ENCODE results near the gene PDZRN4.
"Not testable (repeated sequence)": the region's sequence is repeated elsewhere in the genome, so short reads cannot be mapped to it uniquely, and the experiment has no call there.

PDZRN4 gene

DNA sequence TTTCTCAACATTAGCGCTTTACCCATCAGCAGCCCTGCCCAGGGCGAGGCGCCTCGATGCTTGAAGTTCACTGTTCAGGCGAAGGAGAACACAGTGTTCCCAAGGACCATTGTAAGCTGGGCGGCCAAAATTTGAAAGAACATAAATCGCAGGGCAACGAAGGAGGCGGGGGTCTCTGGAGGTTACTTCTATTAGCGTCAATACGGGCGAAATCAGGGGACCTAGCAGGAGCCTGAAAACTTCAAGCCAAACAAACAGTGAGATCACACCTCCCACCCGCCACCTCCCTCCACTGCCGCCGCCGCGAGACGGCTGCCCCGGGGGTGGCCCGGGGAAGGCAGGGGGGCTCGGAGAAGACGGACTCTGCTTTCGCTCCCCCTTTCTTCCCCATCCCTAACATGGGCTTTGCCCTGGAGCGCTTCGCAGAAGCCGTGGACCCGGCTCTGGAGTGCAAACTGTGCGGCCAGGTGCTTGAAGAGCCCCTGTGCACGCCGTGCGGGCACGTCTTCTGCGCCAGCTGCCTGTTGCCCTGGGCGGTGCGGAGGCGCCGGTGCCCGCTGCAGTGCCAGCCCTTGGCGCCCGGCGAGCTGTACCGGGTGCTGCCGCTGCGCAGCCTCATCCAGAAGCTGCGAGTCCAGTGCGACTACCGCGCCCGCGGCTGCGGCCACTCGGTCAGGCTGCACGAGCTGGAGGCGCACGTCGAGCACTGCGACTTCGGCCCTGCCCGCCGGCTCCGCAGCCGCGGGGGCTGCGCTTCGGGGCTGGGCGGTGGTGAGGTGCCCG is at the start of gene PDZRN4:
TSS of gene PDZRN4 (plus strand) at position 263 of the 783 bp plus-strand sequence.
- no peak for DNase-seq

DNA sequence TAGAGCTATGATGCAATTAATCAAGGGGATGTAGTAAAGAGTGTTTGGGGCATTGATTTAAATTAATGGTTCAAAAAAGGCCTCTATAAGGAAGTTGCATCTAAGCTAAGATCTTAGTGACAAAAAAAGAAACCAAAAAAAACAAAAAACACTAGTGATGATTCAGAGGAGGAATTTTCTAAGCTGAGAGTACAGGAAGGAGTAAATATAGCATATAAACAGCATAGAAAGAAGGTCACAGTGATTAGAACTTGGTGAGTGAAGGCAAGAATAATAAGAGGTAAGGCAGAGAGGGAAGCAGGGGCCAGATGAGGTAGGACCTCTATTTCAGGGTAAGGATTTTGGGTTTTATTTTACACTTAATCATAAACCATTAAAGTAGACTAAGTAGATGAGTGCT is 48.0 kb upstream of the PDZRN4 start:
- no peak for DNase-seq

DNA sequence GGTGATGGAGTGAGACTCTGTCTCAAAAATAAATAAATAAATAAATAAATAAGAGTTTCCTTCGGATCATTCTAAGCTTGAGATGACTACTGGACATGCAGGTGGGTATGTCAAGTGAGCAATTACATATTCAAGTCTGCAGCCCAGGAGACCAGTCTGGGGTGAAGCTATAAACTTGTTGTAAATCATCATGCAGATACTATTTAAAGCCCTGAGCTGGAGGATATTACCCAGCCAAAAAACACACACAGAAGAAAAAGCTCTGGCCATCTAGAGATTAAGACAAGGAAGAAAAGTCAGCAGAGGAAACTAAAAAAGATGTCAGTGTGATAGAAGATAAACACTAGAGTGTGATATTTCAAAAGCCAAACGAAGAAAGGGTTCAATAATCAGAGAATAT is 47.0 kb upstream of the PDZRN4 start:
- no peak for DNase-seq

DNA sequence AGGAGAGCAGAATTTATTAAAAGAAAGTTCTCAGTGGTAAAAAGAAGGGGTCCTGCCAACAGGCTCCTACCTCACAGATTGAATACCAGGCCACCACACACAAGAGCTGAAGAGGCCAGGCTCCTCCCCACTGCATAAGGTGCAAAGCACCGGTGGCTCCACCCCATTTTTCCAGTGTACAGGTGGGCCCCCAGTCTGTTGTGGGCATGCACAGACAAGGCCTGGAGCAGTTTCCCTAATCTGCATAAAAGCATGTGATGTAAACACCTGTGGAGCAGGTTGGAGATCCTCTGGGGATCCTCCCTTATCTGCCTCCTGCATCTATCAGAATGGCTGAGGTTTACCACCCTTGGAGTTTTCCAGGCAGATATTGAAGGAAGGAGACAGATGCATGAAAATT is 45.7 kb upstream of the PDZRN4 start:
- DNase-seq = no peak

DNA sequence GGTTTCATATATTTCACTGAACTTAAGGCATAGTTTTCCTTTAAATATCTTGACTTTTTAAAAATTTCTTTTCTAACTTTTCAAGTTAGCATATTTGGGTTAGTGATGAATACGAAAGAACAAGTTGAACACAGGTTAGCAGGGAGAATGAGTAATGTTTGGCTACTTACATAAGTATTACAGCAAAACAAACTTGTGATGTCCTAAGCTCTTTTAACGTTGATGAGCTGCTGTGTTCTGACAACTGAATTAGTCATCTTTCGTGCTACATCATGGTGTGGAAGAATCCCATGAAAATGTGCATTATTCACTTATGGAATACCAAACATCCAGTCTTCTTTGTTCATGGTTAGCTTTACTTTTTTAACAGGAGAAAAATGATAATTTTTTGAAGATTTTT is 36.3 kb upstream of the PDZRN4 start:
- DNase-seq = no peak

DNA sequence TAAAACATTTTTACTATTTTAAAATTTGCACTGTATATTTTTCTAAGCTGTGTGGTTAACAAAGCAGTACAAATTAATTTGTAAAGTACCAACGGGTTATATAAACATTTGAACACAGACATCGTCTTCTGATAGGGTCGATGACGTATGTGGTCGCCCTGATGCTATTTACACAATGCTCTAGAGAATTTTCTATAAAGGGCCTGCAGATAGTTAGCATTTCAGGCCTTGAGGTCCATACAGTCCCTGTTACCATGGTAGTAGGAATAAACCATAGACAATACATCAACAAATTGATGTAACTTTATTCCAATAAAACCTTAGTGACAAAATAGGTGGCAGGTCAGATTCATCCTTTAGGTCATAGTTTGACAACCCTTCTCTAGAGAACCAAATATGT is 25.7 kb upstream of the PDZRN4 start:
- no peak for DNase-seq

DNA sequence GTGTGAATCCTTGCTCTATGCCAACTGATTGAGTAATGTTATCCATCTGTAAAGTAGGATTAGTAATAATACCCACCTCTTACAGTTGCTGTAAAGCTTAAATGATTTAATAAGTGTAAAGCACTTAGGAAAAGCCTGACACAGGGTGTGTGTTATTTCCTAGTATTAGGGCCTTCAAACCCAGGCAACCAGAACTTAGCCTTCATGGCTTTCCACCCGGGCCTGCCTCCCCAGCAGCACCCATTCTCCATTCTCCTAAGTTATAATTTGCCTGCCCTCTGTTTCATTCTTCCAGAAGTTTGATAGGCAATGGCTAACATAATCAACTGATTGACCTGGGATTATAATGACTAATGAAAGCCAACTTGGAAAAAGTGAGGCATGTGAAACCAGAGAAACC is 20.4 kb upstream of the PDZRN4 start:
- DNase-seq = no peak

DNA sequence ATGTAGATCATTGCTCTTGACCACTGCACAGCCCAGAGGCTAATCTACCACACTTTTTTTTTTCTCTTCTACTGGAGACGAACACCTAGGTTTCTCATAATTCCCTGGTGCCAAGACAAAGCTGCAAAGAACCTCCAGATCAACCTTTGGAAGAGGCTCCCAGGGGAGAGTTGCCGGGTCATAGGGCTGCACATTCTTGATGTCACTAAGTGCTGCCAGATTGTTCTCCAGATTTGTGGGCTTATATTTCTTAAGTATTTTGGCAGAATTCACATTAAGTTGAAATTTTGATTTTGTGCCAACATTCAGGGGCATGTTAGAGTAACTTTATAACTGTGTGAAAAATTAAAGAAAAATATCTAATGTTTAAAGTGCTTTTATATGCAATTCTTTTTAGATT is 13.5 kb upstream of the PDZRN4 start:
- DNase-seq = no peak

DNA sequence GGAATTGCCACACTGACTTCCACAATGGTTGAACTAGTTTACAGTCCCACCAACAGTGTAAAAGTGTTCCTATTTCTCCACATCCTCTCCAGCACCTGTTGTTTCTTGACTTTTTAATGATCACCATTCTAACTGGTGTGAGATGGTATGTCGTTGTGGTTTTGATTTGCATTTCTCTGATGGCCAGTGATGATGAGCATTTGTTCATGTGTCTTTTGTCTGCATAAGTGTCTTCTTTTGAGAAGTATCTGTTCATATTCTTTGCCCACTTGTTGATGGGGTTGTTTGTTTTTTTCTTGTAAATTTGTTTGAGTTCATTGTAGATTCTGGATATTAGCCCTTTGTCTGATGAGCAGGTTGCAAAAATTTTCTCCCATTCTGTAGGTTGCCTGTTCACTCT is 8.6 kb upstream of the PDZRN4 start:
- not testable (repeated sequence) for DNase-seq

DNA sequence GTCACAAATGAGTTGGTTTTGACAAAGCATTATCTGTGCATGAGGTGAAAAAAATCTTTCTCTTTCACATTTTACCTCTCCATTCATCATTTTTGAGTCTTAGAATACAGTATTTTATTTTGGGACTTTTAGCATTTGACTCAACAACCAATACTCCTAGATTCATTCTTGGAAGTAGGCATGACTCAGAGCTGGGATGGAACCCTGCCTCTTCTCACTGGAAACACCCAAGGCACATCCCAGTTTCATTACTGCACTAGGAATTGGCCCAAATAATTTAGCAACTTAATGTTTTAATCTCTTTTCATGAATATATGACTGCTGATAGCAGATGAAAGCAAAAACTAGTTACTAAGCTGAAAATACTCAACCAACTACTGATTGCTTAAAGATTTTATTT is 3.3 kb upstream of the PDZRN4 start:
- no peak for DNase-seq

DNA sequence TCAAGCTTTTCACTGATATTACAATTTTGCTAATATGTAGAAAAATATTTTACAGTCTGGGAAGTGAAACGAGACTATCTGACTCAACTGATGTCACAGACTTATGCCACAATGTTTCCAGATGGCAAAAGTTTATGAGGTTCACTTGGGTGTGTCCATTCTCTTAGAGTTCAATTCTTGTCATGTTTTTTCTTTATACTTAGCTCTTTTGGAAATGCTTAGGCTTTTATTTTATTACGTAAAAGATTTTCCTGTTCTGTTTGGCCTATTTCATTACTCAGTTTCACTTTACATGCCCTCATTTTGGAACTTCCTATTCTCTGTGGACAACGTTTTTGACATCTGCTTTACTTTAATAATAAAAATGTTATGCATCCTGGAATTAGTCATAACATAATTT is 2.1 kb upstream of the PDZRN4 start:
- no peak for DNase-seq

DNA sequence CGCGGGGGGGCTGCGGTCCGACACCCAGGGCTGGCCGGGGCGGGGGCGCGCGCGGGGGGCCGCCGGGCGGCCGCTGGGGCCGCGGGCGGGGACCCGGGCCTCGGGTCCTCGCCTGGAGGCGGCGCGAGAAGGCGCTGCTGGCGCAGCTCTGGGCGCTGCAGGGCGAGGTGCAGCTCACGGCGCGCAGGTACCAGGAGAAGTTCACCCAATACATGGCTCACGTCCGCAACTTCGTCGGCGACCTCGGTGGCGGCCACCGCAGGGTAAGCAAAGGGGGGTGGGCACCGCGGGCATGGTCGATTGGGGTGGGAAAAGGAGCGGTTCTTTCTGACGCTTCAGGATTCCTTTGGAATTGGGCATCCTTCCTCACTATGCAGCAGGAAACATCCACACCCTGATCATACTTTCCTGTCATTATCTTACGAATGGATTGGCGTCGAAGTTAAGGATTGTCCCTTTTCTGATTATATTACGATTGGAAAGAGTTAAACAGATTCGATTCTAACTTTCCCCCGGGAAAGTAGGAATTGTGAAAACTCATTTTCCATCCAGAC is 798 bp downstream of the PDZRN4 start:
- no peak for DNase-seq

DNA sequence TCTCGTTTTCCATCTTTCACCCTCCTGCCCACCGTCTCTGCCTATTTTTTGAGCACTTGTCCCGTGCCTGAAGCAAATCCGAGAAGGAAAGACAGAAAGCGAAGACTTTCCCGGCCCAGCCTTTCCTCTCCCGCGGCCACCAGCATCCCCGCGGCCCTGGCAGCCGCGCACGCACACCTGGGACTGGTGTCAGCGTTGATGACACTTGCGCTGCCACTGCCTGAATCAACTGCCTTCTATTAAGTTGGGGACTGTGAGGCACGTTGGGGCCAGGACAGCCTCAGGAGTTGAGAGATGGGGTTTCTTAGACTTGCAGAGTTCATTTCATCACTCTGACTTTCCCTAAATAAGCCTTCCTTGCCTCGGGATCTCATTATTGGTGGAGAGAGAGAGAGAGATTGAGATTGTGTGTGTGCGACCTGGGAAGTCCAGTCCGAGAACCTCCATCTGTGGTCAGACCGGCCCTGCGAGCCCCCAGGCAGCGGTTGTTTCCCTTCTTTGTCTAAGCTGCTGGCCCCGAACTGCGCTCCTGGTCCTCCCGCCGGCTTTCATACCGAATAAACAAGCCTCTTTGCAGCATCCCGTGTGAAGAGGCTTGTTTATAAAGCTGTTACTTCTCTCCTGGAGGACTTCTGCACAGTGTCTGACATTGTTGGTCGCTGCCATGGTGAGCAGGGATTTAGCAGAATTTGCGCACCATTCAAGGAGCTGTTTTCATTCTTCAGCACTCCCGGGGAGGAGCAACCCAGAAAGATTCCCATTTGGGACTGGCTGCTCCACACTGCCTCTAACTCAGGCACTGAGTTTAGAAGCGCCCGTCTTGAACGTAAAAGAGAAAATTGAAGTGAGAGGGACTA is 1.5 kb downstream of the PDZRN4 start:
- no peak for DNase-seq

DNA sequence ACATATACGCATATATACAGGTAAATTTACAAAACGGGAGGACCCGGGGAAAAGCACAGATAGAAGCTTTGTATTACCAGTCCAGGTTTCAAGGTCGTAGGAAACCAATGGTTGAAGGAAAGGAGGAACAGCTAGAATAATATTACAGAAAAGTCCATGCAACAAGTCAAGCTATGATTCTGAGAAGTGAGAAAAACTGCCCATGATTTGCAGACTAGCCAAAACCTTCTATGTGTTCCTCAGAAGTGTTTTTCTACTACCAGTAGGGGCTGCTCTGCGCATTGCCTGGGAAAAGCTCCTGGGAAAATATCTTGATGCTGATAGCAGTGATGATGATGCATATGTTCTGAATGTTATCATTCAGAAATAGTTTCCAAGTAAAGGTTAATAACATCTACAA is 2.2 kb downstream of the PDZRN4 start:
- DNase-seq = no peak

DNA sequence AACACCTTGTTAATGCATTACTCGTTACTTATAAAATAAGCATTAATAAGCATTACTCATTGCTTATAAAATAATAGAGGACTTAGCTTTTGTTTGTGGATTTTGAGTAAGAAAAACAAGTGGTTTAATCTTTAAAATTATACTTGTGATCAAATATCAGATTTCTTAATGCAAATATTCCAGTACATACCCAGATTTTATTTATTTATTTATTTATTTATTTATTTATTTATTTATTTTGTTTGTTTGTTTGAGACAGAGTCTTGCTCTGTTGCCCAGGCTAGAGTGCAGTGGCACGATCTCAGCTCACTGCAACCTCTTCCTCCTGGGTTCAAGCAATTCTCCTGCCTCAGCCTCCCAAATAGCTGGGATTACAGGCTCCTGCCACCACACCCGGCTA is 3.4 kb downstream of the PDZRN4 start:
- not testable (repeated sequence) for DNase-seq

DNA sequence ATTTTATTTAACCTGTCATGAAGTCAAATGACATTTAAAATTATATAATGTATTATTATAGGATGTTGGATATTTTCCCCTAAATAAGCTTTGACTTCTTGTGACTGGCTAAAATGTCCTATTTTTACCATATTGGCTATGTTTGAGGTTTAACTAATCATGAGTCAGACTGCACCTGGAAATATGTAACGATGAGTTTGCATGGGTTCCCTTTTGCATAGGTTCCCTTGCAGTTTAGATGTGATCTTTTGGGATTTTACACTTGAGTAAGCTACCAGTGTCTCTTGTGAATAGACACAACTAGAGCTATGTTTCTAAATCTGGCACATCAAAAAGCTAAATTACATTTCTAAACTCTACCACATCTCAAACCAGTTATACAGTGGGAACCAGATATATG is 5.2 kb downstream of the PDZRN4 start:
- no peak for DNase-seq

DNA sequence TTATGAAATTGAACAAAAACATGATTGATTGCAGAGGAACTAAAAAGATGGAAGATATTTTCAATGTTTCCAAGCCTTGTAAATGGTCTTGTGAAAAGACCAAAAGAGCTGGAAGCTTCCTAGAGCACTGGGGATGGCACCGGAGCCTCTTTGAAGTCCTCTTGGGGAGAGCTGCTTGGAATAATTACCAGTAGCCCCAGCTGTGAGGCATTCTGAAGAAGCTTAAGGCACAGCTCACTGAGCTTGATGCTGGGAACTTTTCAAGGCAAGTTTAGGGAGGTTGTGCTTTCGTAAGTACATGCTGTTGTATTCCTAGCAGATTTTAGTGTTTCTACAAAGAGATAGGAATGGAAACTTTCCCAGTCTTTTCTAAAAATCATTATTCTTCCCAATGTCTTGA is 13.9 kb downstream of the PDZRN4 start:
- no peak for DNase-seq

DNA sequence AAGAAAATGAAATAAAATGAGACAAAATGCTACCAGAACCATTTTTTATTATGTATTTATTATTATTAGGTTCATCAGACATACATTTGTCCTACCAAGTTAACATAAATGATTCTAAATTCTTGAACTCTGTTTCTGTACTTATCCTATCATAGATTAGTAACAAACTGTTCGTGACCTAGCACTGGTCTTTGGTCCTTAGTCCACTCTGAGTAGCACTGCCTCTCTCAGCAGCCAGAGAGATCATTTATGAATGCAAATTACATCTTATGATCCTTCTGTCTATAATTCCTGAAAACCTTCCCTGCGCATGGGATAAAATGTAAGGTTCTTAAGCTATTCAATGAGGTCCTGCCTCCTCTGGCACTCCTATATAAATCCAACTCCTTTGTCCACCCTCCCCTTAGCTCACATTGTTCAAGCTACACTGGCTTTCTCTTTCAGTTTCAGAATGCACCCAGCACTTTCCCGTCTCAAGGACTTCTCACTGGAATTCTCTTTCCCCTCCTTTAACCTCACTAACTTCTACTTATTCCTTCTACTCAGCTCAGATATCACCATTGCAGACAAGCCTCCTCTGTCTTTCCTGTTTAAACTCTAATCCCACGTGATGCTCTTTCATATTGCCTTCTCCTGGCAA is 17.1 kb downstream of the PDZRN4 start:
- DNase-seq = no peak

DNA sequence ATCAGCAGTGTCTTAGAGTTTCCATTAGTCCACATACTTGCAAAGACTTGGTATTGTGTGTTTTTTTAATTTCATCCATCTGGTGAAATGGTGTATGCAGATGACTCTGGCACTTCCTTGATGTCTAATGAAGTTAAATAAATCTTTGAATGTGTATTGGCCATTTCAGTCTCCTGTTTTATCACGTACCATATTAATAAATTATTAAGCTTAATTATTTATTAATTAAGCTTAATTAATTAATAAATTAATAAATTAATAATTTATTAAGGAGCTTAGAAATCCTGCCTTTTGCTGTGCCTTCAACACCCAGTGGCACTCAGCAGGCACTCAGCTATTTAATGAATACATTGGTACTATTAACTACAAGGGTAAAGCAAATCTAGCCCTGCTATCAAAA is 18.2 kb downstream of the PDZRN4 start:
- DNase-seq = no peak

DNA sequence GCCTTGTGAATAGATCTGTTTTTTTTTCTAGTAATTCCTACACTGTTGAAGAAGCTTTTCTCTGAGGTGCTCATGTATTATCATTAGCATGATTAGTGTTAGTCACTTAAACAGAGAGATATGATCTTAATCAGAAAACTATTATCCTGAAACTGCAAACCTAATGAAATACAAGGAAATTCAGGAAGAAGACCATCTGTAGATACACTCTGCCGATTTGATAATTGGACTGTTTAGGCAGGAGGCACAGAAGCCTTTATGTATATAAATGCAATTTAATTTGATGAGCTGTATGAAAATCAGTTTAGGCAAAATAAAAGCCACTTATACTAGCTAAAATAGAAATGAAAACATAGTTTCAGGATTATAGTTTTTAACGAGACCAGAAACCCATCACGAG is 23.3 kb downstream of the PDZRN4 start:
- no peak for DNase-seq

DNA sequence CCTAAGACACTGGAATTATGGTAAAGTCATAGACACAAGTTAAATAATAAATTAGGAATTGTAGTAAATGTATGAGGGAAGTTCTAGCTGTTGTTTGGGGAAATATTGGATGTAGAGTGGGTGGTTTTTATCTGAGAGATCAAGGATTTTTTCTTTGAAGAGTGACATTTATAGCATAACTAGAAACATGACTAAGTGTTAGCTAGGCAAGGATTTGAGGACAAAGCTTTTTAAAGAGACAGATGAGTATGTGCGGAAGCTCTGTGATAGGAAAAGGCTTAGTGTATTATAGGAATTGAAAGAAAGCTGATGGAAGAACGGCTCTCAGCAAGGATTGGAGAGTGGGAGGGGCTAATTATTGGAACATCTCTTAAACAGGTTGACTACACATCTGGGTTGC is 24.5 kb downstream of the PDZRN4 start:
- no peak for DNase-seq

DNA sequence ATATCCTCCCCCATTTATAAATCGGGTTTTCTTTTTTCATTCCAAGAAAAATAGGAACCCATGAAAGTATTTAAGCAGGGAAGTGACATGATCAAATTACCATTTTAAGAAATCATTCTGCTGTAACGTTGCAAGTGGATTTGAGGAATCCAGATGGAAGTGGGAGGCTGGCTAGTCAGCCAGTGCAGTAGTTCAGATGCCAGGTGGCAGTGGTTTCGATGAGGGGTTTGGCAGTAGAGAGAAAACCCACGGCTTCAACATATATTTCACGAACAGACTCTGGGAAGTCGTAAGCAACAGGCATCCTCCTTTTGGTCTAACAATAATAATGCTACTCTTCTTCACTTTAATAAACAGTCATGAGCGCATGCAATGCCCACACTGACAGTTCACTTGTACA is 25.0 kb downstream of the PDZRN4 start:
- DNase-seq = no peak

DNA sequence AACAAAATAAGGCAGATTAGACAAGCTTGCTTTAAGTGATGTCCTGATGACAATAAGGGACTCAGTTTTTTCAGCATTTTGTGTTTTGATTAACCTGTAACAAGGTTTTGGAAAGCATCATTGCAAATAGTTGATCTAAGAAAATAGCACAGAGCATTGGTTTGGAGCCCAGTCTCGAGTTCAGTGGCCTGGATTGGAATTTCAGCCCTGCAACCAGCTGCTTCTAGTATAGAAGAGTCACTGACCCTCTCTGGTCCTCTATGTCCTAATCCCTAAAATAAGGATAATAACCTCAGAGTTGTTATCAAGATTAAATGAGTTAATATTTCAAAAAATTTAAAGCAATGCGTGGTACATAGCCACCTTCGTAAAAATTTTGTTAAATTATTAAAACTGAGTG is 25.5 kb downstream of the PDZRN4 start:
- no peak for DNase-seq

DNA sequence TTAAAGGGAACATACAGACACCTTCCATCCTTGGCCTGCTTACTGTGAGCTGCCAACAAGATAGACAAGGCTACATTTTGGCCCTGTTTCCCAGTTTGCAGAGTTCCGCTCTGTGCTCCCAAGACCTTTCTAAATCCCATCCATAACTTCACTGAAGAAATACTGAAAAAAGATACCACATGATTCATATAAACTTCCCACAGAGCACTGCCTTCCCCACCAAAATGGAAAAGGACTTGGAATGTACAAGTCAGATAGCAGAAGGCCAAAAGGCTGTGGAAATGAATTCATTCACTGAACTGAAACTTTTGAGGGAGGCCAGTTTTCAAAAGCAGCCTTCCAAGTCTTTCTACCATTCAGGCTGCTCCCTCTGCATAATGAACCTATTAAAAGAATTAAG is 29.6 kb downstream of the PDZRN4 start:
- no peak for DNase-seq

Measured in NCI-H2081 treated with DMSO at 0.1 percent for 48 hours (cell line).